GM12878 (cell line): ENCODE data around the gene PTPN18. TPM values are rescaled to one million over a fixed set of nuclear protein-coding genes. Genes with fewer than 3 reads are reported as not detected.

Experiments
- ATAC-seq: fragments of 200-7000 bp; cut with Tn5 transposase; 3 replicates; pipeline ENCODE4 v1.9.1; 2020; ENCODE audit warnings: mild to moderate bottlenecking, moderate library complexity
- BruUV-seq: library from RNA; stranded (reverse); fragments of 400-500 nt; replicated peaks from 2 replicates; lab custom pipeline; 2021; lab: Mats Ljungman, UMichigan
- CTCF ChIA-PET: fragments of 300-600 bp; sonication (Branson Sonifier 250); formaldehyde crosslinking; extraction: SDS; loops from one replicate; lab custom pipeline; 2021; ENCODE audit warnings: inconsistent platforms; lab: Yijun Ruan, JAX
- POLR2A ChIA-PET: fragments of 350-600 bp; formaldehyde crosslinking; extraction: SDS; loops from one replicate; lab custom pipeline; 2021; ENCODE audit warnings: inconsistent platforms; lab: Charles Lee
- RAD21 ChIA-PET: fragments of 300-600 bp; sonication (Branson Sonifier 250); formaldehyde crosslinking; loops from one replicate; lab custom pipeline; 2023; ENCODE audit warnings: antibody characterized with exemption; ENCODE audit not compliant: unreplicated experiment; lab: Charles Lee
- SMC1A ChIA-PET: fragments of 300-600 bp; sonication (Branson Sonifier 250); formaldehyde crosslinking; loops from one replicate; lab custom pipeline; 2023; ENCODE audit not compliant: unreplicated experiment, uncharacterized antibody; lab: Charles Lee
- DNase-seq: peaks from one replicate; pipeline ENCODE4 v3.0.0-alpha.2; 2011; ENCODE audit warnings: low read depth, low spot score
- FAIRE-seq: peaks from 3 replicates; lab custom pipeline; 2011; peaks lifted over from hg19 to GRCh38; lab: Jason Lieb, UNC
- H2AFZ ChIP-seq: 2 replicates; pipeline ENCODE4 v1.6.0; 2011; ENCODE audit warnings: low read depth, low read length, control low read depth; ENCODE audit not compliant: control insufficient read depth
- H3K27ac ChIP-seq: 2 replicates; pipeline ENCODE4 v1.5.1; 2011; ENCODE audit warnings: control low read depth; ENCODE audit not compliant: control insufficient read depth, insufficient read depth
- H3K27me3 ChIP-seq, 2 experiments: replicated peaks in 1 of 2; 2 replicates each; pipeline versions ENCODE4 v1.6.0 to v1.6.1; 2011; ENCODE audit warnings: low read length in 1 of 2; ENCODE audit not compliant: control insufficient read depth in 2 of 2, insufficient read depth in 2 of 2
- H3K36me3 ChIP-seq, 2 experiments: 2 replicates each; pipeline ENCODE4 v1.5.1; 2011; ENCODE audit warnings: low read length in 1 of 2; ENCODE audit not compliant: control insufficient read depth in 2 of 2, insufficient read depth in 2 of 2
- H3K4me1 ChIP-seq: 2 replicates; pipeline ENCODE4 v1.6.1; 2011; ENCODE audit warnings: mild to moderate bottlenecking, low read length, moderate library complexity, mixed read lengths; ENCODE audit not compliant: control insufficient read depth, insufficient read depth
- H3K4me2 ChIP-seq: 2 replicates; pipeline ENCODE4 v1.6.0; 2011; ENCODE audit warnings: control low read depth; ENCODE audit not compliant: control insufficient read depth, insufficient read depth
- H3K4me3 ChIP-seq: fragments of 200-600 bp; sonication (generic); 2 replicates; pipeline ENCODE4 v1.5.1; 2016
- H3K79me2 ChIP-seq: 2 replicates; pipeline ENCODE4 v1.6.0; 2011; ENCODE audit warnings: low read length; ENCODE audit not compliant: control insufficient read depth, insufficient read depth
- H3K9ac ChIP-seq: 2 replicates; pipeline ENCODE4 v1.8.0; 2011; ENCODE audit warnings: low read length, control low read depth, mixed read lengths; ENCODE audit not compliant: control insufficient read depth, insufficient read depth
- H3K9me3 ChIP-seq: replicated peaks from 3 replicates; pipeline ENCODE4 v1.5.1; 2011; ENCODE audit warnings: mild to moderate bottlenecking, low read length; ENCODE audit not compliant: control insufficient read depth, insufficient read depth
- H4K20me1 ChIP-seq: 2 replicates; pipeline ENCODE4 v1.6.0; 2011; ENCODE audit not compliant: control insufficient read depth, insufficient read depth
- BCL3 ChIP-seq: IDR thresholded peaks from 2 replicates; pipeline ENCODE4 v1.6.1; 2011; ENCODE audit warnings: borderline replicate concordance, low read depth, mild to moderate bottlenecking, moderate library complexity, low read length; ENCODE audit not compliant: insufficient read depth, poor library complexity, severe bottlenecking
- FOXM1 ChIP-seq: IDR thresholded peaks from 2 replicates; pipeline ENCODE4 v1.6.1; 2012; ENCODE audit warnings: low read depth, mild to moderate bottlenecking, inconsistent platforms, low read length, moderate library complexity
- GABPA ChIP-seq: IDR thresholded peaks from 2 replicates; pipeline ENCODE4 v1.6.1; 2014; ENCODE audit warnings: antibody characterized with exemption, low read depth, mild to moderate bottlenecking, inconsistent platforms
- HDAC6 ChIP-seq: fragments of 200-600 bp; sonication (generic); IDR thresholded peaks from one replicate; pipeline ENCODE4 v1.8.0; 2017; ENCODE audit warnings: antibody characterized with exemption; ENCODE audit not compliant: unreplicated experiment
- LARP7 ChIP-seq: fragments of 450-650 bp; IDR thresholded peaks from 2 replicates; pipeline ENCODE4 v1.6.1; 2017; ENCODE audit warnings: mild to moderate bottlenecking
- MTA3 ChIP-seq: IDR thresholded peaks from 2 replicates; pipeline ENCODE4 v1.6.1; 2012; ENCODE audit warnings: low read length, inconsistent platforms, borderline replicate concordance
- NR2C1 ChIP-seq: fragments of 450-650 bp; IDR thresholded peaks from 2 replicates; pipeline ENCODE4 v1.6.1; 2017; ENCODE audit warnings: antibody characterized with exemption, mild to moderate bottlenecking, moderate library complexity
- NRF1 ChIP-seq: conservative IDR thresholded peaks from 2 replicates; pipeline ENCODE4 v1.6.1; 2011; ENCODE audit warnings: mild to moderate bottlenecking, low read depth, low read length, improper control_type of control experiment
- RAD21 ChIP-seq: IDR thresholded peaks from 2 replicates; pipeline ENCODE4 v1.6.1; 2011; ENCODE audit warnings: mild to moderate bottlenecking, low read depth, low read length, moderate library complexity; ENCODE audit not compliant: insufficient read depth
- USF1 ChIP-seq: IDR thresholded peaks from 2 replicates; pipeline ENCODE4 v1.6.1; 2011; ENCODE audit warnings: borderline replicate concordance, low read depth, mild to moderate bottlenecking, moderate library complexity, mixed read lengths, low read length; ENCODE audit not compliant: insufficient read depth; ENCODE audit errors: extremely low read length
- YBX1 ChIP-seq: fragments of 450-650 bp; IDR thresholded peaks from 2 replicates; pipeline ENCODE4 v1.6.1; 2016; ENCODE audit warnings: antibody characterized with exemption
- WGBS: methylation state at CpG from one replicate; pipeline ENCODE4 v1.1.6; 2016; ENCODE audit warnings: low lambda C conversion rate; ENCODE audit not compliant: insufficient replicate concordance, insufficient coverage; ENCODE audit errors: missing lambda C conversion rate; 5-methylcytosine and 5-hydroxymethylcytosine counted together
- in situ Hi-C: fragments of 300-500 bp; cut with MboI; formaldehyde crosslinking; loops from 9 replicates; pipeline ENCODE4 v1.14.3; 2018; ENCODE audit warnings: mixed read lengths
- intact Hi-C: fragments of 100-400 bp; cut with micrococcal nuclease; formaldehyde crosslinking; loops from one replicate; pipeline ENCODE4 v1.14.2; 2022; ENCODE audit not compliant: unreplicated experiment
- polyA plus RNA-seq, 11 experiments: library from polyadenylated mRNA; depleted of rRNA in 4 of 11; unstranded in 6 of 11; stranded (reverse) in 5 of 11; fragments of >200 nt; fragmentation: Nextera tagmentation in 4 of 11; fragmentation: Illumina TruSeq in 1 of 11; extraction: Ambion mirVana in 4 of 11; extraction: Trizol in 1 of 11; gene quantifications; 1 replicate in 1 of 11; 2 replicates in 10 of 11; pipeline versions ENCODE4 v1.2.1 to v1.2.3, GENCODE V29; 2011 to 2016; ENCODE audit warnings: inconsistent platforms in 2 of 11, missing spikeins in 2 of 11, low read depth in 1 of 11
- total RNA-seq, 4 experiments: library from RNA; depleted of rRNA in 3 of 4; stranded (reverse); fragments of >200 nt in 3 of 4; fragmentation: Illumina TruSeq in 1 of 4; extraction: Trizol in 1 of 4; gene quantifications; 2 replicates each; pipeline versions ENCODE4 v1.2.1 to v1.2.3, GENCODE V29; 2013 to 2021
- TF ChIP-seq, protein P1 (sequence below): IDR thresholded peaks from 2 replicates; pipeline ENCODE4 v1.6.1; 2012; ENCODE audit warnings: low read depth, low read length, improper control_type of control experiment
- TF ChIP-seq, protein P2 (sequence below): fragments of 450-650 bp; IDR thresholded peaks from 2 replicates; pipeline ENCODE4 v1.6.1; 2017; ENCODE audit warnings: antibody characterized with exemption, mild to moderate bottlenecking, moderate library complexity
- TF ChIP-seq, protein P3 (sequence below): fragments of 450-650 bp; IDR thresholded peaks from 2 replicates; pipeline ENCODE4 v1.6.1; 2016; ENCODE audit warnings: mild to moderate bottlenecking

Gene PTPN18
- total and polyA plus RNA-seq, 10 of the 15 experiments (the other 5 are each of a cell fraction or from before 2014, with no cell fraction given), result 14.8 to 89.9 (median 43.4) TPM

- CTCF ChIA-PET, result interaction anchor here (1.6 to 2.7 kb wide), 3 partner anchors 12 to 47 kb away, joined by 3 to 10 read pairs (median 5); partner anchors contain the start of gene IMP4
- H3K9ac ChIP-seq, result no peak overlapping the region
- SMC1A ChIA-PET, result interaction anchor here (0.7 to 4.4 kb wide), 6 partner anchors 8 to 37 kb away, joined by 4 to 25 read pairs (median 5); partner anchors contain the start of gene IMP4
- RAD21 ChIA-PET, result interaction anchor here (1.8 to 4.1 kb wide), 2 partner anchors 11 to 36 kb away, joined by 6 to 23 read pairs; partner anchors contain the start of gene IMP4
- TF ChIP-seq RAD21 (no peak), LARP7 (no peak), NR2C1 (no peak), YBX1 (no peak), FOXM1 (no peak), MTA3 (no peak), HDAC6 (no peak), GABPA (no peak), BCL3 (no peak), USF1 (no peak), NRF1 (no peak)
- TF ChIP-seq, protein P1, sequence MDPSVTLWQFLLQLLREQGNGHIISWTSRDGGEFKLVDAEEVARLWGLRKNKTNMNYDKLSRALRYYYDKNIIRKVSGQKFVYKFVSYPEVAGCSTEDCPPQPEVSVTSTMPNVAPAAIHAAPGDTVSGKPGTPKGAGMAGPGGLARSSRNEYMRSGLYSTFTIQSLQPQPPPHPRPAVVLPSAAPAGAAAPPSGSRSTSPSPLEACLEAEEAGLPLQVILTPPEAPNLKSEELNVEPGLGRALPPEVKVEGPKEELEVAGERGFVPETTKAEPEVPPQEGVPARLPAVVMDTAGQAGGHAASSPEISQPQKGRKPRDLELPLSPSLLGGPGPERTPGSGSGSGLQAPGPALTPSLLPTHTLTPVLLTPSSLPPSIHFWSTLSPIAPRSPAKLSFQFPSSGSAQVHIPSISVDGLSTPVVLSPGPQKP, result no peak
- TF ChIP-seq, protein P2, sequence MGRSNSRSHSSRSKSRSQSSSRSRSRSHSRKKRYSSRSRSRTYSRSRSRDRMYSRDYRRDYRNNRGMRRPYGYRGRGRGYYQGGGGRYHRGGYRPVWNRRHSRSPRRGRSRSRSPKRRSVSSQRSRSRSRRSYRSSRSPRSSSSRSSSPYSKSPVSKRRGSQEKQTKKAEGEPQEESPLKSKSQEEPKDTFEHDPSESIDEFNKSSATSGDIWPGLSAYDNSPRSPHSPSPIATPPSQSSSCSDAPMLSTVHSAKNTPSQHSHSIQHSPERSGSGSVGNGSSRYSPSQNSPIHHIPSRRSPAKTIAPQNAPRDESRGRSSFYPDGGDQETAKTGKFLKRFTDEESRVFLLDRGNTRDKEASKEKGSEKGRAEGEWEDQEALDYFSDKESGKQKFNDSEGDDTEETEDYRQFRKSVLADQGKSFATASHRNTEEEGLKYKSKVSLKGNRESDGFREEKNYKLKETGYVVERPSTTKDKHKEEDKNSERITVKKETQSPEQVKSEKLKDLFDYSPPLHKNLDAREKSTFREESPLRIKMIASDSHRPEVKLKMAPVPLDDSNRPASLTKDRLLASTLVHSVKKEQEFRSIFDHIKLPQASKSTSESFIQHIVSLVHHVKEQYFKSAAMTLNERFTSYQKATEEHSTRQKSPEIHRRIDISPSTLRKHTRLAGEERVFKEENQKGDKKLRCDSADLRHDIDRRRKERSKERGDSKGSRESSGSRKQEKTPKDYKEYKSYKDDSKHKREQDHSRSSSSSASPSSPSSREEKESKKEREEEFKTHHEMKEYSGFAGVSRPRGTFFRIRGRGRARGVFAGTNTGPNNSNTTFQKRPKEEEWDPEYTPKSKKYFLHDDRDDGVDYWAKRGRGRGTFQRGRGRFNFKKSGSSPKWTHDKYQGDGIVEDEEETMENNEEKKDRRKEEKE, result no peak
- TF ChIP-seq, protein P3, sequence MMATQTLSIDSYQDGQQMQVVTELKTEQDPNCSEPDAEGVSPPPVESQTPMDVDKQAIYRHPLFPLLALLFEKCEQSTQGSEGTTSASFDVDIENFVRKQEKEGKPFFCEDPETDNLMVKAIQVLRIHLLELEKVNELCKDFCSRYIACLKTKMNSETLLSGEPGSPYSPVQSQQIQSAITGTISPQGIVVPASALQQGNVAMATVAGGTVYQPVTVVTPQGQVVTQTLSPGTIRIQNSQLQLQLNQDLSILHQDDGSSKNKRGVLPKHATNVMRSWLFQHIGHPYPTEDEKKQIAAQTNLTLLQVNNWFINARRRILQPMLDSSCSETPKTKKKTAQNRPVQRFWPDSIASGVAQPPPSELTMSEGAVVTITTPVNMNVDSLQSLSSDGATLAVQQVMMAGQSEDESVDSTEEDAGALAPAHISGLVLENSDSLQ, result no peak
- H3K4me2 ChIP-seq, result no peak overlapping the region
- no peak for DNase-seq
- in situ Hi-C loops, result no loop called here
- H3K36me3 ChIP-seq, result peaks cover 0 to 8% of the 10 kb centered on the region in 2 experiments; a peak in 2 of 4 replicates
- no peak overlapping the region for H3K4me3 ChIP-seq
- no peaks in the 10 kb centered on the region for H3K27me3 ChIP-seq
- H3K27ac ChIP-seq, result no peak overlapping the region
- H3K4me1 ChIP-seq, result peaks cover 57% of the 10 kb centered on the region
- intact Hi-C loops, result loop anchor here (10.0 kb wide), 1 partner anchor 46 kb away; no protein-coding TSS in a partner anchor
- no TSS peak for BruUV-seq
- H3K9me3 ChIP-seq, result no peaks in the 10 kb centered on the region
- 82% methylated on average over 3 of the region's 3 CpGs for WGBS
- no peak for ATAC-seq
- POLR2A ChIA-PET, result interaction anchor here (0.5 to 1.9 kb wide), 4 partner anchors 12 to 232 kb away, joined by 3 to 9 read pairs (median 6); a partner anchor contains a TSS
- no peaks in the 10 kb centered on the region for H4K20me1 ChIP-seq
- no peak for FAIRE-seq
- H2AFZ ChIP-seq, result no peak overlapping the region
- H3K79me2 ChIP-seq, result peaks cover 30% of the 10 kb centered on the region
Observed at GRCh38 chr2:130378206-130378897, 22.5 kb downstream of the PTPN18 start.
